HG03045 (cell line): ENCODE results near the gene STAT2.
"Not testable (repeated sequence)": the region's sequence is repeated elsewhere in the genome, so short reads cannot be mapped to it uniquely, and the experiment has no call there.

Experiments
- ATAC-seq: cut with Tn5 transposase; IDR thresholded peaks from one replicate; pipeline ENCODE4 v1.9.1; 2021; ENCODE audit warnings: mild to moderate bottlenecking, moderate library complexity; ENCODE audit not compliant: unreplicated experiment

STAT2 gene

DNA sequence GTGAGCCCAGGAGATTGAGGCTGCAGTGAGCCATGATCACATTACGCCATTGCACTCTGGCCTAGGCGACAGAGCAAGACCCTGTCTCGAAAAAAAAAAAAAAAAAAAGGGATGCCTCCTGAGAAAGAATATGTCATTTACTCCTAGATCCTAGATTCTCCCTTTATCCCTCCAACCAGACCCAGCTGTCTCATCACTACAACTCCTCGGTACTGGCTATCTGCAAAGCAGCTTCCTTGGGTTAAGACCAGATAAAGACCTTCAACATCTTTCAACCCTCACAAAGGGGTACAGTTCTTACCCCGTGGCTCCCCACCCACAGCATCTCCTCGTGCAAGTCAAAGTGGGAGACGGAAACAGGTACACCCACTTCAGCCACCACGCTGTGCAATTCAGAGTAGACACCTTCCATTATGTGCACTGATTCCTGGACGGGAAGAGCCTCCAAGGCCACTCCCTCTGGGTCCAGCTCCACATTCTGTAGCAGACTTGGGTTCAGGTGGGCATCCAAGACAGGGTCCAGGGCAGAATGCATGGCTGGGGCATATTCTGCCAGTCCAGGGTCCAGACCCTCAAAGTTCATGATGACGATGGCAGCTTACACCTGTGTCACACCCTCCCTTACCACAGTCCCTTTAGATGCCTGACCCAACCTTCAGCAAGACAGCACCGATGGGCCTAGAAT is 27.3 kb downstream of the STAT2 start:
- no peak for ATAC-seq

DNA sequence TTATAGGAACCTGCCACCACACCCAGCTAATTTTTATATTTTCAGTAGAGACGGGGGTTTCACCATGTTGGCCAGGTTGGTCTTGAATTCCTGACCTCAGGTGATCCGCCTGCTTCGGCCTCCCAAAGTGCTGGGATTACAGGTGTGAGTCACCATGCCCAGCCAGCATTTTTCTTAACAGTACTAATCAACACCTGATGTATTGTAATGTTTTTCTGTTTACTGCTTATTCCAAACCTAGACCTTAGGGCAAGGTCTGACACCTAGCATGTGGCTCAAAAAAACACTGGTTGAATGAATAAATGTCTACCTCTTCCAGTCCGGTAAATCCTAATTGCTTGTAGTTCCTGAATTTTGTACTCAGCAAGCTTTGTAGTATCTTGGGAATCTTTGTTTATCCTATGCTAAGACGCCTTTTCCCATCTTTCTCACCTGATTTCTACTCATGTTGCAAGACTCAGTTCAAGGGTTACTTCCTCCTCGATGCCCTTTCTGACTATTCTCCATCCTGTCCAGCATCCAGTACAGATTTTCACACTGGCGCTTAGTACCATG is 28.9 kb downstream of the STAT2 start:
- ATAC-seq, result no peak

DNA sequence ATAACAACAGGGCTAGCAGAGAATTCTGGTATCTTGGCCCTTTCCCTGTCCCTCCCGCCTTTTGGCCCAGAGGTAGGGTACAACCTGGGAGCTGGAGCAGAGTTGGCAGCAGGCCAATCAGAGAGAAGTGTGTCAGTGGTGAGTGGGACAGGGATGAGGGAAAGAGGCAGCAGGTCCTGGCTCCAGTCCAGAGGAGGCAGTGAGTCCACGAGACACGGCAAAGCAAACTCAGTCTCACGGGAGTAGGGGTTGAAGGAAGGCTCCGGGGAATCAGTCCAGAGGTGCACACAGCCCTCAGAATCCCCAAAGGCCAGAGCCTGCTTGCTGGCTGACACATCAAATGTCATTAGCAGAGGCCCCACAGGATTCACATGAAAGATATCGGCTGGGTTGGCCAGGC is 33.4 kb downstream of the STAT2 start:
- ATAC-seq, result no peak

DNA sequence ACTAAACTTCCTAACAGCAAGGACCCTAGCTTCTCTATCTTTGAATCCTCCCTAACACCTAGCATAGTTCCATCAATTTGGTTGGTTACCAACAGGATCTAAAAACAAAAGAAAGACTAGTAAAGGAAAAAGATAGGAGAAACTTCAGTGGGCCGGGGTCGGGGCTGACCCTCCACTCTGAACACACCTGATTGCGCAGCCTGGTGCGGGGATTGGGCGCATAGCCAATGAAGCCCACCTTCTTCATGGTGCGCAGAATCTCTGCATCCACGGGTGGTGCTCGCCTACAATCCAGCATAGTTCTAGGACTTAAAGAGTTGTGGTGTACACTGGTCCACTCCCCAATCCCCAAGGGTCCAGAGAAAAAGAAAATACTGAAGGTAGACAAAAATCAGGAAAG is 33.8 kb downstream of the STAT2 start:
- ATAC-seq, result no peak

DNA sequence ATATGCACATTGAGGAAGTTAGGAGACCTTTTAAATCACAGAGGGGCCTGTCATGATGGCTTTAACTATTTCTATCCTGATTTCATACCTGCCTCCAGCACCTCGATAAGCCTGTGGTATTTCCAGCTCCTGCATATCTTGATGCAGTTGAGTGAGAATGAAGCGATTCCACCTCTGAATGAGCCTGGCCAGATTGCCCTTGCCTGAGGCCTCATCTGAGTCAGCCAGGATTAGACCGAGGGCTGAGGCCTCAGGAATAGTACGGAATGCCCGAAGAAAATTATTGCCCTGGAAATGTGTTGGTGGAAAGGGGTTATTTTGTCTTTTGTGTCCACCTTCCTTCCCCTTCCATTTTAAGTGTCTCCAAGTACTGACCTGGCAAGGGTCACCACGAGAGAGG is 35.7 kb downstream of the STAT2 start:
- no peak for ATAC-seq

DNA sequence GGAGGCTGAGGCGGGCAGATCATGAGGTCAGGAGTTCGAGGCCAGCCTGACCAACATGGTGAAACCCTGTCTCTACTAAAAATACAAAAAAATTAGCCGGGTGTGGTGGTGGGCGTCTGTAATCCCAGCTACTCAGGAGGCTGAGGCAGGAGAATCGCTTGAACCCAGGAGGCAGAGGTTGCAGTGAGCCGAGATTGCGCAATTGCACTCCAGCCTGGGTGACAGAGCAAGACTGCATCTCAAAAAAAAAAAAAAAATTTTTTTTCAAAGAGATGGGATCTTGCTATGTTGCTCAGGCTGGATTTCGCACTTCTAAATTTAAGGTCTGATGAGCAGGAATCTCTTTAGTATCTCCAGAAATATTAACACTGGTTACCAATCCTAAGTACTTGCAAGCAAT is 38.3 kb downstream of the STAT2 start:
- not testable (repeated sequence) for ATAC-seq

DNA sequence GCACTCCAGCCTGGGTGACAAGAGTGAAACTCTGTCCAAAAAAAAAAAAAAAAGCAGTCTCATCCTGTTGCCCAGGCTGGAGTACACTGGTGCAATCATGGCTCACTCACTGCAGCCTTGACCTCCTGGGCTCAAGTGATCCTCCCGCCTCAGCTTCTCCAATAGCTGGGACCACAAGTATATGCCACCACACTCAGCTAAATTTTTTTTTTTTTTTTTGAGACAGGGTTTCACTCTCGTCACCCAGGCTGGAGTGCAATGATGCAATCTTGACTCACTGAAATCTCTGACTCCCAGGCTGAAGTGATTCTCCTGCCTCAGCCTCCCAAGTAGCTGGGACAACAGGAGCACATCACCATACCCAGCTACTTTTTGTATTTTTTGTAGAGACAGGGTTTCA is 38.9 kb downstream of the STAT2 start:
- no peak for ATAC-seq

DNA sequence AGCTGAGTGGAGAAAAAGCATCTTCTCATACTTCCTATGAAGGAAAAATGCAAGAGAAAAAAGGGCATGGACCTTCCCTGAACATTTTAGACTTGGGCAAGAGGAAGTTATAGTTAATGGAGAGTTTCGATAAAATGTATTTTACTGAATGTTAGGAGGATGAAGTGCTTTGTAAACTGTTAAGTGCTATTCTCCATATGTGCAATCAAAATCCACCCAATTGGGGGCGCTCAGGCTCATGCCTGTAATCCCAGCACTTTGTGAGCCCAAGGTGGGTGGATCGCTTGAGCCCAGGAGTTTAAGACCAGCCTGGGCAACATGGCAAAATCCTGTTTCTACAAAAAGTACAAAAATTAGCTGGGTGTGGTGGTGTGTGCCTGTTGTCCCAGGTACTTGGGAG is 42.2 kb downstream of the STAT2 start:
- ATAC-seq, result no peak

DNA sequence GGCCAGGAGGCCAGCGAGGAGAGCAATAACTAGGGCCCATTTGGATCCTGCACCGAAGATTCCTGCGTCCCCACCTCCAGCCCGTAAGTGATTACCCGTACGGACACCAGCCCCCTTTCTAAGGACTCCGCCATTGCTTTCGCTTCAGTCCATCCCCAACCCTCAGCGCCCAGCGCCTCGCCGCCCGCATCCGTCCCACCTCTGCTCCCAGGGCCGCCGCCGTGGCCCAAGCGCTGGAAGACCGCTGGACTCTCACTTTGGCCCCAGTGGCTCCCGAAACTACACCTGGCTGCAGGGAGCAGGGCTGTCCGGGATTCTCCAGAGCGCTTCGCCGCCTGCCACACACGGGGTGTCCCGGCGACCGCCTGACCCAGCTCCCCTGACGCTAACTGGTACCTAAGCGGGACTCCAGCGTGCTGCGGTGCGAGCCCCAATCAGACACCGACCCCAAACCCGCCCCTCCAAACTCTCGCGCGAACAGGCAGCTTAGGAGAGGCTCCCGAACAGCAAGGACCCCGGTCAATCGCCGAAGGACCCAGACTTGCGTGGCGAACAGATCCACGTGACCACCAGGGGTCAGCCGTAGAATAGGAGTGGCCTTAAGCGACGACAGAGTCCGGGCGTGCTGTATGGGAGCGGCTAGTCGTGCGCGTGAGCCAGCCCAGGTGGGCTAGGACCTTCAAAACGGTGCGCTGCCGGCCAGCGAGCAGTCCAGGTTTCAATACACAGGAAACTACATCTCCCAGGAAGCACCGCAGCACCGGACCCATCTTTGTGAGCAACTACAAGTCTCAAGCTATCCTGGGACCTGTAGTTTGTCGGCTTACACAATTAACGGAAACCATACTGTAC is 44.1 kb downstream of the STAT2 start, which contains the start of gene CNPY2:
CNPY2 (minus strand) TSS at position 367 of the 852 bp plus-strand sequence. CDS start 771 bp downstream, outside the sequence.
- ATAC-seq, result peak; percentile 88

DNA sequence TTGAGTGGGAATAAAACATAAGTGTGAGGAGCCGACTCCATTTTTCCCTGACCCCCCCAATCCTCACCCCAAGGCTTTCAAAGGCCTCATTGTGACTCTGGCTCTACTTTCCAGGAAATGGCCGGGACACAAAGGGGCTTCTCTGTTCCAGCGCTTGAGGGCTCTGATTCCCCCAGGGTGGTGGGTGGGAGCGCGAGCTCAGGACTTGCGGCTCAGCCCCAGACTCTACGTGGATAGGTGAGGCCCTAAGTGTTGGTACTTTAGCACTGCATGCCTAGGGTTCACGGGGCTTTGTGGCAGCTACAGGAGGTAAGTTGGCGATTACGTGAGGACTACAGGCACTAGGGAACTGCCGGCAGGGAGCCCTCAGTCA is 44.7 kb downstream of the STAT2 start:
- ATAC-seq, result no peak

DNA sequence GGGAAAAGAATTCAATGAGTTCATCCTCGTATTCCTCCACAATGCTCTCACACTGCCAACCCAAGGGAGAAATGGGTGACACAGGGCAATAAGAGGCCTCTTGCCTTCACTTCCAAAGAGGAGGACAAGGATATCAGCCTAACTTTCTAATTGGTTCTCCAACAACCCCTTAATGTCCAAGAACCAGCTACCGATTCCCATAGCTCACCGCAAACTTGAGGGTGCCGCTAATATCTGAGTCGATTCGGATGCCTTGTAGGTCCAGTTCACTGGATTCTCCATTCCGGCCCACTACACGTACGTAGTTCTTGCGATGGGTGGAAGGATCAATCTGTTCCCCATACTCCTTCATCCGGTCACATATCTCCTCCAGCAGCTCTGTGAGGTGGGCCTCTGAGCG is 48.9 kb downstream of the STAT2 start:
- ATAC-seq, result no peak

DNA sequence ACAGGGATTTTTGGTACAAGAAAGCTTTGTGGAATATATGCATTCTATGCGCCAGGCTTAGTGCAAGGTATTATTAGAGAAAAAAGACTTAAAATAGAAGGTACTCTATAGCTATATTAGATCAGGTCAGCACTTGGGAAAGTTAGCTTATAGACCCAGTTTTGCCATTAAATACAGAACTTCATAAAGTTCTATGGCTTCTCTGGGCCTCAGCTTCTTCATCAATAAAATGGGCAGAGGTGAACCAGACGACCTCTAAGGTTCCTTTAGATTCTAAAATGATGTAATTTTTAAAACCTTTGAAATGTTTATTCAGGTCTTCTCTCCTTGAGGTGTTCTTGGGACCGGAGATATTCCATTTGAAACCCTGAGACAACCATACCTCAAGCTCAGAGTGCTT is 51.2 kb downstream of the STAT2 start:
- no peak for ATAC-seq

DNA sequence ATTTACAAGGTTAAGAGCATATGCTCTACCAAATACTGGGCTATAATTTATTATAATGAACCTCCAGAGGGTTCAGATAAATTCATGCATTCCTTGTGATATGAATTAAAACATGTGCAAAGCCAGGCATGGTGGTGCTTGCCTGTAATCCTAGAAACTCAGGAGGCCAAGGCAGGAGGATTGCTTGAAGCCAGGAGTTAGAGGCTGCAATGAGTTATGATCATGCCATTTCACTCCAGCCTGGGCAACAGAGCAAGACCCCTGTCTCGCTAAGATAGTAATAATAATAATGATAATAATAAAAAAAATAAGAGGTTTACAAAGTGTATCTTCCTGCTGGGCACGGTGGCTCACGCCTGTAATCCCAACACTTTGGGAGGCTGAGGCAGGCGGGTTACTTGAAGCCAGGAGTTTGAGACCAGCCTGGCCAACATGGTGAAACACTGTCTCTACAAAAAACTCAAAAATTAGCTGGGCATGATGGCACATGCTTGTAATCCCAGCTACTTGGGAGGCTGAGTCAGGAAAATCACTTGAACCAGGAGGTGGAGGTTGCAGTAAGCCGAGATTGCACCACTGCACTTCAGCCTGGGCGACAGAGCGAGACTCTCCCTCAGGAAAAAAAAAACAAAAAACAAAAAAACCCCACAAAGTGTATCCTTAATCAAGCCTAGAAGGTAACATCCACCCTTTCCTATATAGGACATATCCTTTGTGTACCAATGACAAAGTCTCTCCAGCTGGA is 52.5 kb downstream of the STAT2 start:
- no peak for ATAC-seq

DNA sequence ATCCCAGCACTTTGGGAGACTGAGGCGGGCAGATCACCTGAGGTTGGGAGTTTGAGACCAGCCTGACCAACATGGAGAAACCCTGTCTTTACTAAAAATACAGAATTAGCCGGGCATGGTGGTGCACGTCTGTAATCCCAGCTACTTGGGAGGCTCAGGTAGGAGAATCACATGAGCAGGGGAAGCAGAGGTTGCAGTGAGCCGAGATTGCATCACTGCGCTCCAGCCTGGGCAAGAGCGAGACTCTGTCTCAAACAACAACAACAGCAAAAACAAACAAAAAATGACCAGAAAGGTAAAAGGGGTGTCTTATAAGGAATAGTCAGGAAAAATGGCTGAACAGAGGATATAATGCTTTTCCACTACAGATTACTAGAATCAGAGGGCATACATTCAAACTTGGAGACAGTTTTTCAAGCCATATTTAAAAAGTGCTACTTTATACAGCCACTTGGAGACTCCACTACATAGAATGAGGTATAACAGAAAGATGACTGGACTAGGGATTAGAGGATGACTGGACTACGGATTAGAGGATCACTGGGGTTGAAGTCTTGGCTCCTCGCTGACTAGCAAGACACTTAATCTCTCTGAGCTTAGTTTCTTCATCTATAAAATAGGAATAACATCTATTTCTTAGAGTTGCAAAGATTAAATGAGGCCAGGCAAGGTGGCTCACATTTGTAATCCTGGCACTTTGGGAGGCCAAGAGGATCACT is 54.9 kb downstream of the STAT2 start:
- no peak for ATAC-seq

DNA sequence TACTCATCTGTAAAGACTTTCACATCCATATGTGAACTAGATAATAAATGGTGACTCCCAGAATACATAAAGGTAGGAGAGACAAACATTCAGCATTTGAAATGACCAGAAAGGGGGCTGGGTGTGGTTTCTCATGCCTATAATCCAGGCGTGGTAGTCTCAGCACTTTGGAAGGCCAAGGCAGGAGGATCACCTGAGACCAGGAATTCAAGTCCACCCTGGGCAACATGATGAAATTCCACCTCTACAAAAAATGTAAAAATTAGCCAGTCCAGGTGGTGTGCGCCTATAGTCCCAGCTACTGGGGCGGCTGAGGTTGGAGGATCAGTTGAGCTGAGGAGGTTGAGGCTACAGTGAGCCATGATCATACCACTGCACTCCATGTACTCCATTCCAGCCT is 55.6 kb downstream of the STAT2 start:
- ATAC-seq, result no peak

DNA sequence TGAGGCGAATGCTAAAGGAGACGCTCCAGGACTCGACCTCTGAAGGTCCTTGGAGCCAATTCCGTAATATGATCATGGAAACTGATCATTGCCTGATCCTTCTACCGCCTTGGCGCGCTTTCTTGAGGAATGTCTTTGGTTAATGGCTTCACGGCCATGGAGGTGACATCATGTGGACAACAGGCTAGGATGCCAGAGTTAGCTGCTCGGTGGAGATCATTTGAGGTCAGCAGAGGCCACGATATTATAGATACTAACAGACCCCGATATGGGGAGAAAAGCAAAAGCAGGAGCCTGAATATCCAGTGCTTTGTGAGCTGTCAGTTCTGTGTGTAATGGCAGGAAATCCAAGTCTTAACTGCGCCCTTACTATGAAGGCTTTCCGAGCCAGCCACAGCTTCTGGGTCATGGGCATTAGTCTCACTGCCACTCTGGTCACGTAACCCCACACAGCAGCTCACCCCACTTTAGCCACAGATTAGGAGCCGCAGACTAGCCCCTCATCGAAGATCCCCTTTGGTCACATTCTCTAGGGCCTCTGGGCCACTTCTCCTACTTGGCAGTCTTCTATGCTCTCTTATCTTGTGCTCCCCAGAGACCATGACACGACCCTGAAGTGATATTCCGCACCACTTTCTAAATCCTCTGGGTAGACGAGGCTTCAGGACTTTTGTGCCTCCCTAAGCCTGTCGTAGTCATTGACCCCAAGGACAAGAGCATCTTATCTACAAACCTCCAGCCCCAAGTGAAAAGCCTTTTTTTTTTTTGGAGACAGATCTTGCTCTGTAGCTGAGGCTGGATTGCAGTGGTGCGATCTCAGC is 59.1 kb downstream of the STAT2 start:
- ATAC-seq, result no peak

DNA sequence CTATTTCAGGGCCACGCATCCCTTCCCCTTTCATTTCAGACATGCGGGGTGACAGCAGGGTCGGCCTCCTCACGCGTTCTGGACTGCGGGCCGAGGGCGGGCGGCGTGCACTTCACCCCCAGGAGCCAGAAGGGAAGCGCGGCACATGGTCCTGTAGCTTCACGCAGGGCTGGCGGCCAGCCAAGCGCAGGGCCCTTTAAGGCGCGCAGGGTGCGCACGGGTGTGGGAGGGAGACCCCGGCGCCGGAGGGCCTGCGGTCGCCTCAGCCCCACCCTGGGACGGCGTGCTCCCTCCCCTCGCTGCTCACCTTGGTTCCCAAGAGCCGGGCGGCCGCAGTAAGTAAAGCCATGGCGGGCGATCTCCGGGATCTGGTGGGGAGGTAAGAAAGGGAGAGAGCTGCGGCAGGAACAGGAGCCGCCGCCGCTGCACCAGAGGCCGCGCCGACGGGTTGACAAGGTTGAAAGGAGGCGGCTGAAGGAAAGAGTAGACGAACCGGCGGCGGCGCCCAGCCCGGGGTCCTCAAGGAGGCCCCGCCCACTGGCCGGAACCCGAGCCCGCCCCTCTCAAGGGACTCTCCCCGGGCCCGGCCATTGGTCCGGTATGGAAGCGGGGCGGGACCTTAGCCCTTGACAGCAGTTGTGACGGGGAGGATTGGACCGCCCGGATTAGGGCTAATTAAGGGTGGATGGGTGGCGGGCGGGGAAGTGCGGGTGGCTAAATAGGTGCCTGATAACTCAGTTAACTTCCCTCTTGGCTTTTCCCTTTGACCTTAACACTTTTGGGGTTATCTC is 59.9 kb downstream of the STAT2 start, which contains the start of gene CS:
CS (minus strand) TSS at position 478 of the 791 bp plus-strand sequence; CDS start at position 349, 129 bp downstream.
- ATAC-seq, result peak; percentile 95

DNA sequence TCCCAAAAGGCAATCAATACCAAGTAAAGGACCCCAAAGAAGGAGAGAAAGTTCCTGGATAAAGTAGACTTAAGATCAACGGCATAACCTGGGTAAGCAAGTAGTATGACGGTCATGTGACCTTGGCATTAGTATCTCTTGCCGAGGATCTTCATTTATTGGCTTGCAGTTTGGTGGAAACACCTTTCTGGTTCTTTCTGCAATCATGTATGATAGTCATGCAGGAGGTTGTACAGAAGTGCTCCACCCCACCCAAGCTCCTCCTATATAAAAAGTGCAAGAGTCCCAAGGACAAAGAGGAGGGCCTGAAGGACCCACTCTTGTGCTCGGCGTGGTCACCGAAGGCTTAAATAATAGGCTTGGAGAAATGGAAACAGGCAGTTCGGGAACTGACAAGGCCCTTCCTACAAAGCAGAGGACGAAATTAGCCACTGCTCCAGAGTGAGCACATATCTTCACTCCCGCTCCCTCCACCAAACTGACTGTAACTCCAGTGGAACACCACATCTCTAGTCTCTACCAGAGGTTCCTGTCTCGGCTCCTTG is 60.5 kb downstream of the STAT2 start:
- no peak for ATAC-seq

DNA sequence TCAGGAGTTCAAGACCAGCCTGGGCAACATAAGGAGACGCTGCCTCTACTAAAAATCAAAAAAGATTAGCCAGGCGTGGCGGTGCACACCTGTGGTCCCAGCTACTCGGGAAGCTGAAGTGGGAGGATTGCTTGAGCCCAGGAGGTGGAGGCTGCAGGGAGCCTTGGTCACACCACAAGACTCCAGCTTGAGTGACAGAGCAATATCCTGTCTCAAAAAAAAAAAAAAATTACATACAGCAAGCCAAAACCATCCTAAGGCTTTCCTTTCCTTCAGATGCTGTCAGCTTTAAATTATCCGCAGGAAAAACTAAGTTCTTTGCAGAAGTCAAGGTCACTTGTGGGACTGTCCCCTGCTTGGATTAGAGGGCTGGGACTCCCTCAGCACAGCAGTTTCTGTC is 61.1 kb downstream of the STAT2 start:
- no peak for ATAC-seq
